Spleen (tissue), 7 donors: ENCODE results near the gene DBH.

Experiments used
- CTCF ChIP-seq, 11 experiments: fragments of 200-600 bp in 7 of 11; fragments of 450-650 bp in 4 of 11; sonication (generic) in 4 of 11; IDR thresholded peaks in 8 of 11; conservative IDR thresholded peaks in 3 of 11; 1 replicate in 7 of 11; 2 replicates in 4 of 11; pipeline versions ENCODE4 v1.4.0 to v1.8.0; 2016 to 2021; ENCODE audit warnings: antibody characterized with exemption in 11 of 11, inconsistent platforms in 4 of 11, mild to moderate bottlenecking in 1 of 11
- POLR2A ChIP-seq, 3 donors: fragments of 450-650 bp; IDR thresholded peaks; one replicate each; pipeline ENCODE4 v1.5.1; 2017; ENCODE audit warnings: antibody characterized with exemption in 3 of 3, mild to moderate bottlenecking in 1 of 3
- donor health status: DM: no; HTN: no; CAD: no; lungs with moderate emphysema.
- donor health status: DM: no; HTN: no; CAD: no.
- donor health status: DM: no; HTN: no; CAD: no.

- no peak for TF ChIP-seq CTCF (IDR thresholded peaks at IDR 0.05 in 8 of 11, conservative IDR thresholded peaks at IDR 0.05 in 3 of 11)
- TF ChIP-seq POLR2A (IDR thresholded peaks at IDR 0.05) = no peak
Measured at GRCh38 chr9:133591985-133592384, 44.2 kb upstream of the DBH start.
